GM21619 (cell line): ENCODE data around the gene MDGA2.
A peak's percentile ranks its signal among the peaks of the same experiment; 100 is the strongest.
"Not testable (repeated sequence)": the region's sequence is repeated elsewhere in the genome, so short reads cannot be mapped to it uniquely, and the experiment has no call there.

Experiments used
- ATAC-seq: cut with Tn5 transposase; IDR thresholded peaks from one replicate; pipeline ENCODE4 v1.9.1; 2021; ENCODE audit not compliant: unreplicated experiment

MDGA2 gene

GRCh38 chr14:47626151-47627035, 49.0 kb downstream of the MDGA2 start:
- no peak for ATAC-seq

- not testable (repeated sequence) for ATAC-seq
Observed at GRCh38 chr14:47624126-47624525, 51.3 kb downstream of the MDGA2 start.

GRCh38 chr14:47619392-47619791, 56.0 kb downstream of the MDGA2 start:
- no peak for ATAC-seq

- no peak for ATAC-seq
Observed at GRCh38 chr14:47606566-47606965, 68.8 kb downstream of the MDGA2 start.

- ATAC-seq: no peak
Observed at GRCh38 chr14:47596860-47597259, 78.5 kb downstream of the MDGA2 start.

- peak; percentile 90 for ATAC-seq
Observed at GRCh38 chr14:47596232-47596631, 79.2 kb downstream of the MDGA2 start.

GRCh38 chr14:47595552-47595951, 79.9 kb downstream of the MDGA2 start:
- no peak for ATAC-seq

GRCh38 chr14:47590767-47591495, 84.5 kb downstream of the MDGA2 start:
- ATAC-seq: no peak

GRCh38 chr14:47585447-47585846, 90.0 kb downstream of the MDGA2 start:
- no peak for ATAC-seq

GRCh38 chr14:47567273-47567672, 108.1 kb downstream of the MDGA2 start:
- no peak for ATAC-seq

- ATAC-seq: no peak
Observed at GRCh38 chr14:47557894-47558293, 117.5 kb downstream of the MDGA2 start.

- ATAC-seq: no peak
Observed at GRCh38 chr14:47555333-47555732, 120.1 kb downstream of the MDGA2 start.

- ATAC-seq: no peak
Observed at GRCh38 chr14:47549886-47550285, 125.5 kb downstream of the MDGA2 start.

- ATAC-seq: no peak
Observed at GRCh38 chr14:47543459-47543858, 131.9 kb downstream of the MDGA2 start.

- no peak for ATAC-seq
Observed at GRCh38 chr14:47541662-47542061, 133.7 kb downstream of the MDGA2 start.

- ATAC-seq: no peak
Observed at GRCh38 chr14:47539031-47539461, 136.4 kb downstream of the MDGA2 start.

GRCh38 chr14:47536341-47536740, 139.1 kb downstream of the MDGA2 start:
- no peak for ATAC-seq

GRCh38 chr14:47526591-47527244, 148.7 kb downstream of the MDGA2 start:
- no peak for ATAC-seq

GRCh38 chr14:47524524-47524923, 150.9 kb downstream of the MDGA2 start:
- ATAC-seq: no peak

GRCh38 chr14:47520382-47520781, 155.0 kb downstream of the MDGA2 start:
- ATAC-seq: no peak

- no peak for ATAC-seq
Observed at GRCh38 chr14:47511829-47512228, 163.6 kb downstream of the MDGA2 start.

GRCh38 chr14:47509957-47510356, 165.4 kb downstream of the MDGA2 start:
- no peak for ATAC-seq
